Testis (tissue), 3 donors: Measurements from ENCODE around the gene COL16A1. TPM values are rescaled to one million over a fixed set of nuclear protein-coding genes. Genes with fewer than 3 reads are reported as not detected.

ENCODE experiments used
- DNase-seq: peaks from one replicate; pipeline ENCODE4 v3.0.0-alpha.2; 2019
- H3K27ac ChIP-seq, 2 donors: fragments of 200-600 bp; sonication (generic); one replicate each; pipeline ENCODE4 v1.5.1; 2019
- H3K27me3 ChIP-seq: fragments of 200-600 bp; sonication (generic); one replicate; pipeline ENCODE4 v1.5.1; 2019
- H3K36me3 ChIP-seq: fragments of 200-600 bp; sonication (generic); one replicate; pipeline ENCODE4 v1.5.1; 2017; ENCODE audit warnings: low read depth; ENCODE audit errors: missing control alignments
- H3K4me1 ChIP-seq: fragments of 200-600 bp; sonication (generic); one replicate; pipeline ENCODE4 v1.5.1; 2019
- H3K4me3 ChIP-seq, 2 donors: fragments of 200-600 bp; sonication (generic); one replicate each; pipeline ENCODE4 v1.5.1; 2017 to 2019
- H3K9me3 ChIP-seq: fragments of 200-600 bp; sonication (generic); one replicate; pipeline ENCODE4 v1.5.1; 2017
- POLR2A ChIP-seq: fragments of 450-650 bp; IDR thresholded peaks from one replicate; pipeline ENCODE4 v1.6.1; 2017; ENCODE audit warnings: antibody characterized with exemption, mild to moderate bottlenecking, moderate library complexity
- WGBS, 2 donors: methylation state at CpG; one replicate each; pipeline ENCODE4 v1.1.5; 2018; 5-methylcytosine and 5-hydroxymethylcytosine counted together
- intact Hi-C: fragments of 100-400 bp; cut with DNase I; formaldehyde crosslinking; loops from one replicate; pipeline ENCODE4 v1.15.1; 2023; ENCODE audit warnings: low total_unique reads
- polyA plus RNA-seq: library from polyadenylated mRNA; stranded (reverse); fragments of 350-450 nt; fragmentation: Illumina TruSeq; extraction: RNeasy Lipid Tissue Mini Kit (QIAGEN cat#74804); gene quantifications from one replicate; pipeline ENCODE4 v1.2.3, GENCODE V29; 2014; ENCODE audit warnings: low read depth, low replicate concordance; ENCODE audit not compliant: insufficient read depth
- total RNA-seq, 2 donors: library from RNA; depleted of rRNA; stranded (reverse); fragments of >200 nt; gene quantifications; one replicate each; pipeline ENCODE4 v1.2.3, GENCODE V29; 2016
- TF ChIP-seq, protein P1 (sequence below), 3 experiments: fragments of 450-650 bp in 2 of 3; fragments of 200-600 bp in 1 of 3; sonication (generic) in 1 of 3; IDR thresholded peaks; one replicate each; pipeline ENCODE4 v1.5.1; 2016 to 2019; ENCODE audit warnings: antibody characterized with exemption in 3 of 3, mild to moderate bottlenecking in 2 of 3, moderate library complexity in 1 of 3

COL16A1 gene
- total and polyA plus RNA-seq, 3 donors from 2014 or later: 96.4 to 120 (median 101) TPM

DNA sequence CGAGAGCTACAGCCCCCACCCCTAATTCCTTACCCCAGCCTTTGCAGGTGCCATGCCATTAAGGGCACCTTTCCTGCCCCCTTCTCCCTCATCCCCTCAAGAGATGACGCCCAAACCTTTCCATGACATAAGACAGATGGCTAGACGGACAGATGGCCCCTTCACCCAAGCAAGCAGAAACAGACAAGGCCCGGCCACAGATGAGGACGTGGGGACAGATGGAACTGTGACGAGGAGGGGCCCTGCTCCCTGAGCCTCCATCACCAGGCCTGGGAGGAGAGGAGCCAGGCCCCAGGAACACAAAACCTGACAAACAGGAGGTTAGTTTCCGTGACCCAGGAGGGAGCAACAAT is 34.4 kb downstream of the COL16A1 start:
- Histone ChIP-seq H3K27me3 (no peaks in the 10 kb centered on the region), H3K9me3 (no peaks in the 10 kb centered on the region), H3K36me3 (no peaks in the 10 kb centered on the region), H3K4me3 (no peak overlapping the region), H3K27ac (peak overlapping the region; percentile 28 to 77), H3K4me1 (peaks cover 73% of the 10 kb centered on the region)
- no peak for TF ChIP-seq POLR2A
- TF ChIP-seq, protein P1, sequence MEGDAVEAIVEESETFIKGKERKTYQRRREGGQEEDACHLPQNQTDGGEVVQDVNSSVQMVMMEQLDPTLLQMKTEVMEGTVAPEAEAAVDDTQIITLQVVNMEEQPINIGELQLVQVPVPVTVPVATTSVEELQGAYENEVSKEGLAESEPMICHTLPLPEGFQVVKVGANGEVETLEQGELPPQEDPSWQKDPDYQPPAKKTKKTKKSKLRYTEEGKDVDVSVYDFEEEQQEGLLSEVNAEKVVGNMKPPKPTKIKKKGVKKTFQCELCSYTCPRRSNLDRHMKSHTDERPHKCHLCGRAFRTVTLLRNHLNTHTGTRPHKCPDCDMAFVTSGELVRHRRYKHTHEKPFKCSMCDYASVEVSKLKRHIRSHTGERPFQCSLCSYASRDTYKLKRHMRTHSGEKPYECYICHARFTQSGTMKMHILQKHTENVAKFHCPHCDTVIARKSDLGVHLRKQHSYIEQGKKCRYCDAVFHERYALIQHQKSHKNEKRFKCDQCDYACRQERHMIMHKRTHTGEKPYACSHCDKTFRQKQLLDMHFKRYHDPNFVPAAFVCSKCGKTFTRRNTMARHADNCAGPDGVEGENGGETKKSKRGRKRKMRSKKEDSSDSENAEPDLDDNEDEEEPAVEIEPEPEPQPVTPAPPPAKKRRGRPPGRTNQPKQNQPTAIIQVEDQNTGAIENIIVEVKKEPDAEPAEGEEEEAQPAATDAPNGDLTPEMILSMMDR (IDR thresholded peaks at IDR 0.05): no peak
- intact Hi-C loops: loop anchor here (10.0 kb wide), 1 partner anchor 115 kb away; no protein-coding TSS in a partner anchor
- 66 to 68% methylated on average over 7 of the region's 7 CpGs for WGBS, 2 donors
- no peak for DNase-seq

DNA sequence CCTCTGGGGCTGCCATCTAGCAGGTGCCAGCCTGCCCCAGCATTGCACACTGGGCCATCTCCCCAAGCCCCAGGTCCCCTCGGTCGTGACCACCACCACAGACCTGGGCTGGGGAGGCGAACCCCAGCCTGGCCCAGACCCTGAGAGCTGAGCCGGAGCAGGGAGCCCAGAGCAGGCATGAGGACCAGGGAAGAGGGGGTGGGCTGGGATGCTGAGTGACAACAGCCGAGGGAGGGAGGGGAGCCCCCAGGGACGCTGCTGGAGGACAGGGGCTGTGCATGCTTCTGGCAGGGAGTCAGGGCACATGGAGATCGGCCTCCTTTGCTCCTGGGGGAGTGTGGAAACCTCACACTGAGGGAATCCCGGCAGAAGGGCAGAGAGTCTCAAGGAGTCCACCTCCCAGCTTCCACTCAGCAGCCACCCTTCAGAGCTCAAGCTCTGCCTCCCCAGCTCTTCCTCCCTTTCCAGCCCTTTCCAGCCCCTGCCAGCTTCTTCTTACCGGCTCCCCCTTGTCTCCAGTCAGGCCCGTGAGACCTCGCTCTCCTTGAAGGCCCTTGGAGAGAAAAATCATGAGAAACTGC is 35.4 kb downstream of the COL16A1 start:
- 55 to 65% methylated on average over 7 to 11 of the region's 11 CpGs for WGBS, 2 donors
- TF ChIP-seq POLR2A: no peak
- Histone ChIP-seq H3K27me3 (no peaks in the 10 kb centered on the region), H3K27ac (no peak overlapping the region), H3K9me3 (no peaks in the 10 kb centered on the region), H3K4me3 (no peak overlapping the region), H3K36me3 (no peaks in the 10 kb centered on the region), H3K4me1 (peaks cover 72% of the 10 kb centered on the region)
- no peak for DNase-seq
- intact Hi-C loops: loop anchor here (10.0 kb wide), 1 partner anchor 116 kb away; no protein-coding TSS in a partner anchor

DNA sequence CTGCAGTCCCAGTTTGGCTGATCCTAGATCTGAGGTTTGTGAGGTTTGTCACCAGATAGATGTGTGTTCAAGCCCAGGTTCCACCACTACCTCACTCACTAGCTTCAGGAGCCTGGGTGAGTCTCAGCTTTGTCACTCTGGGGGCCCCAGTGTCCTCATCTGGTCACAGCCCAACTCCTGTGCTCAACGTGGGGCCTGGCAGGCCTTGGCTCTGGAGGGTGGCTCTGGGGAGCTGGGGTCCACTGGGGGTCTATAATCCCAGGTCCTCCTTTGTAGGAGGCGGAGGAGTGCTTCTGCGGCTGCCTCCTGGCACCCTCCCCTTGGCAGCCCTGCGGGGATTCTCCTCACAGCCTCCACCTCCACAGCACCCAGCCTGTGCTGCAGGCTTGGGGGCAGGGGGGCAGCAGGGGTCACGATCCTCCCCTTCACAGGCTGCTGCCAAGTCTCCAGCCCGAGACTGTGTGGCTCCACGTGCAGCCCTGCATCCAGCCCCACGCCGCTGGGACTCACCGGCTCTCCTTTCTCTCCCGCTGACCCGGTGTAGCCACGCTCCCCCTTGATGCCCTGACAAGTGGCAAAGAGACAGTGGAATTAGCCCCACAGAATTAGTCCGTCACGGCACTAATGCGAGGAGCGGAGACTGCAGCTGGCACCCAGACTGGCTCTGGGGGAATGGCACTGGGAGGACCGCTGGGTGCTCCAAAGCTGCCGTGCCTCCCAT is 36.6 kb downstream of the COL16A1 start:
- DNase-seq: no peak

DNA sequence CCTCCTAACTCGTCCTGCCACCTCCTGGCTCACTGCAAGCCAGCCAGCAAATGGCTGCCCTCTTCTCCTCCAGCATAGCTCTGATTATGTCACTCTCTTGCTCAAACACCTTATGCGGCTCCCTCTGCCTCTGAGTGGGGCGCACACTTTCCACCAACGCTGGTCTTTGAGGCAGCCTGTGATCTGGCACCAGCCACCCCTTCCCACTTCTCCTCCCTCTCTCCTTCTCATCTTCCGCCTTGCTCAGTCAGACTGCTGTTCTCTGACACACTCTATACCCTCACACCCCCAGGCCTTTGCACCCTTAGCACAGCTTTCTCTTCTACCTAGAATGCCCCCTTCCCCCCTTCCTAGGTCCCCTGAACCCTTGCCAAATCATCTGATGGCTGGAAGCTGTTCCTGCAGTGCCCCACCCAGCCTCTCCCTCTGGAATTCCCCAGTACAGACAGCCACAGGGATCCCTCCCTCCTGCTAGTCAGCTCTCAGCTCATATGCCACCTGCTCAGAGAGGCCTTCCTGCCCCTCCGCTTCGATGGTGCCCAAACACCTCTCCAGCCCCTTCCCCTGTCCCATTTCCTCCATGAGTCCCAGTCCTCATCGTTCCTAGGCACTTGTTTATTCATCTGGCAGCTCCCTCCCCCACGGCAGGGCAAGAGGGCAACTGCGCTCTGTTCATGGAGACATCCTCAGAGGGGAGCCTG is 37.4 kb downstream of the COL16A1 start:
- H3K9me3 ChIP-seq: no peaks in the 10 kb centered on the region
- no peaks in the 10 kb centered on the region for H3K27me3 ChIP-seq
- peaks cover 61% of the 10 kb centered on the region for H3K4me1 ChIP-seq
- intact Hi-C loops: loop anchor here (10.0 kb wide), 1 partner anchor 118 kb away; no protein-coding TSS in a partner anchor
- TF ChIP-seq, protein P1 (IDR thresholded peaks at IDR 0.05): no peak
- 46 to 53% methylated on average over 10 of the region's 10 CpGs for WGBS, 2 donors
- peak overlapping the region; percentile 40 to 79 for H3K27ac ChIP-seq
- H3K4me3 ChIP-seq: no peak overlapping the region
- H3K36me3 ChIP-seq: no peaks in the 10 kb centered on the region
- no peak for DNase-seq

More for the DNA sequence above, 36.6 kb downstream of the COL16A1 start:
- Histone ChIP-seq H3K4me1 (peaks cover 62% of the 10 kb centered on the region), H3K9me3 (no peaks in the 10 kb centered on the region), H3K4me3 (no peak overlapping the region), H3K27ac (peak overlapping the region in 1 of 2 donors; percentile 79), H3K36me3 (no peaks in the 10 kb centered on the region), H3K27me3 (no peaks in the 10 kb centered on the region)
- TF ChIP-seq, protein P1 (IDR thresholded peaks at IDR 0.05): no peak
- TF ChIP-seq POLR2A: no peak
- 64 to 78% methylated on average over 10 to 16 of the region's 19 CpGs for WGBS, 2 donors
- intact Hi-C loops: loop anchor here (10.0 kb wide), 1 partner anchor 118 kb away; no protein-coding TSS in a partner anchor
